ENCODE measurements around the gene RSF1.
"Not testable (repeated sequence)": the region's sequence is repeated elsewhere in the genome, so short reads cannot be mapped to it uniquely, and the experiment has no call there.

Gene RSF1

GRCh38 chr11:77851503-77851902 lies 31.0 kb upstream of the RSF1 start:
- Histone ChIP-seq H3K4me3 (ENCODE audit: insufficient read length, low read depth) (no peak overlapping the region), H3K4me1 (ENCODE audit: insufficient read depth, insufficient read length) (no peaks in the 10 kb centered on the region), H3K9me3 (ENCODE audit: insufficient read depth, low read length) (peaks cover 32% of the 10 kb centered on the region; the same call in 1 of the 2 replicates), H3K27me3 (ENCODE audit: insufficient read depth, insufficient read length) (no peaks in the 10 kb centered on the region), H3K36me3 (ENCODE audit: insufficient read depth, insufficient read length, low read length) (peaks cover 9% of the 10 kb centered on the region), H3K9ac (ENCODE audit: insufficient read length, low read depth) (no peak overlapping the region)
- no peak for DNase-seq (ENCODE audit: low read depth, low spot score)
- TF ChIP-seq ZNF274 (IDR thresholded peaks at IDR 0.05; ENCODE audit: low read depth, low read length) (no peak), YY1 (IDR thresholded peaks at IDR 0.05; ENCODE audit: insufficient read depth, insufficient read length) (no peak), SUZ12 (IDR thresholded peaks at IDR 0.05; ENCODE audit: extremely low read depth, insufficient read depth, insufficient read length) (no peak)

DNA sequence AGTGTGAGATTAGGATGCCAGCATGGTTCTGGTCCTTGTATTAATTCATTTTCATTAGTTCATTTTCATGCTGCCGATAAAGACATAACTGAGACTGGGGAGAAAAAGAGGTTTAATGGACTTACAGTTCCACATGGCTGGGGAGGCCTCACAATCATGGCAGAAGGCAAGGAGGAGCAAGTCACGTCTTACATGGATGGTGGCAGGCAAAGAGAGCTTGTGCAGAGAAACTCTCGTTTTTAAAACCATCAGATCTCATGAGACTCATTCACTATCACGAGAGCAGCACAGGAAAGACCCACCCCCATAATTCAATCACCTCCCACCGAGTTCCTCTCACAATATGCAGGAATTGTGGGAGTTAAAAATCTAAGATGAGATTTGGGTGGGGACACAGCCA lies 23.2 kb upstream of the RSF1 start:
- H3K4me1 ChIP-seq (ENCODE audit: insufficient read depth, insufficient read length); H3K9ac ChIP-seq (ENCODE audit: insufficient read length, low read depth); DNase-seq (ENCODE audit: low read depth, low spot score); H3K27me3 ChIP-seq (ENCODE audit: insufficient read depth, insufficient read length); H3K36me3 ChIP-seq (ENCODE audit: insufficient read depth, insufficient read length, low read length); H3K4me3 ChIP-seq (ENCODE audit: insufficient read length, low read depth); H3K9me3 ChIP-seq (ENCODE audit: insufficient read depth, low read length): not testable (repeated sequence)

DNA sequence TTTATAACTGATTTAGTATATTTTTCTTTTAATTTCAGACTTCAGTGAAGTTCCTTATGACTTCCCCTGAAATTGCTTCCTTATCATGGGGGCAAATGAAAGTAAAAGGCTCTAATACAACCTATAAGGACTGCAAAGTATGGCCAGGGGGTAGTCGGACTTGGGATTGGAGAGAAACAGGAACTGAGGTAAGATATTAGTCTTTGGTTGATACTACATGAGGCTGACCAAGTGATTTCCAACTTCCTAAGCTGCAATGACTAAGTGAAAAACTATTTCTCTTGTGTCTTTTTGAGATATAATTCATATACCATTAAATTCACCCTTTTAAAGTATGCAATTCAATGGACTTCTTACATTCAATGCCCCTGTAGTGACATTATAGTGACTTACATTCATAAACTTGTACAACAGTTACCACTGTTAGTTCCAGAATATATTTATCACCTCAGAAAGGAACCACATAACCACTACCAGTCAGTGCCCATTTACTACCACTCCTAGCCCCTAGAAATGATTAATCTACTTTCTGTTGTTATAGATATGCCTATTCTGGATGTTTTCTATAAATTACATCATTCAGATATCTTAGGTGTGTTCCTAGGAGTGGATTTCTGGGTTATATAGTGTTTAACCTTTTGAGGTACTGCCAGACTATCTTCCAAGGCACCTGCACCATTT lies 22.1 kb upstream of the RSF1 start:
- no peak for TF ChIP-seq SUZ12 (IDR thresholded peaks at IDR 0.05; ENCODE audit: extremely low read depth, insufficient read depth, insufficient read length)
- TF ChIP-seq YY1 (IDR thresholded peaks at IDR 0.05; ENCODE audit: insufficient read depth, insufficient read length): no peak
- no peak for TF ChIP-seq ZNF274 (IDR thresholded peaks at IDR 0.05; ENCODE audit: low read depth, low read length)
- H3K4me1 ChIP-seq (ENCODE audit: insufficient read depth, insufficient read length): no peaks in the 10 kb centered on the region
- peaks cover 5% of the 10 kb centered on the region for H3K36me3 ChIP-seq (ENCODE audit: insufficient read depth, insufficient read length, low read length)
- H3K27me3 ChIP-seq (ENCODE audit: insufficient read depth, insufficient read length): no peaks in the 10 kb centered on the region
- DNase-seq (ENCODE audit: low read depth, low spot score): no peak
- no peaks in the 10 kb centered on the region for H3K9me3 ChIP-seq (ENCODE audit: insufficient read depth, low read length)
- H3K9ac ChIP-seq (ENCODE audit: insufficient read length, low read depth): no peak overlapping the region
- no peak overlapping the region for H3K4me3 ChIP-seq (ENCODE audit: insufficient read length, low read depth)

GRCh38 chr11:77833302-77833701 lies 12.8 kb upstream of the RSF1 start:
- H3K9ac ChIP-seq (ENCODE audit: insufficient read length, low read depth): no peak overlapping the region
- TF ChIP-seq YY1 (IDR thresholded peaks at IDR 0.05; ENCODE audit: insufficient read depth, insufficient read length) (no peak), SUZ12 (IDR thresholded peaks at IDR 0.05; ENCODE audit: extremely low read depth, insufficient read depth, insufficient read length) (no peak), ZNF274 (IDR thresholded peaks at IDR 0.05; ENCODE audit: low read depth, low read length) (no peak)
- H3K9me3 ChIP-seq (ENCODE audit: insufficient read depth, low read length): peaks cover 7% of the 10 kb centered on the region; the same call in 1 of the 2 replicates
- H3K4me1 ChIP-seq (ENCODE audit: insufficient read depth, insufficient read length): no peaks in the 10 kb centered on the region
- no peaks in the 10 kb centered on the region for H3K36me3 ChIP-seq (ENCODE audit: insufficient read depth, insufficient read length, low read length)
- H3K27me3 ChIP-seq (ENCODE audit: insufficient read depth, insufficient read length): no peaks in the 10 kb centered on the region
- no peak for DNase-seq (ENCODE audit: low read depth, low spot score)
- H3K4me3 ChIP-seq (ENCODE audit: insufficient read length, low read depth): no peak overlapping the region

GRCh38 chr11:77828926-77829325 lies 8.4 kb upstream of the RSF1 start:
- Histone ChIP-seq H3K27me3 (ENCODE audit: insufficient read depth, insufficient read length) (no peaks in the 10 kb centered on the region), H3K9me3 (ENCODE audit: insufficient read depth, low read length) (peaks cover 7% of the 10 kb centered on the region; the same call in 1 of the 2 replicates), H3K4me3 (ENCODE audit: insufficient read length, low read depth) (no peak overlapping the region), H3K9ac (ENCODE audit: insufficient read length, low read depth) (no peak overlapping the region), H3K36me3 (ENCODE audit: insufficient read depth, insufficient read length, low read length) (no peaks in the 10 kb centered on the region), H3K4me1 (ENCODE audit: insufficient read depth, insufficient read length) (no peaks in the 10 kb centered on the region)
- TF ChIP-seq SUZ12 (IDR thresholded peaks at IDR 0.05; ENCODE audit: extremely low read depth, insufficient read depth, insufficient read length) (no peak), YY1 (IDR thresholded peaks at IDR 0.05; ENCODE audit: insufficient read depth, insufficient read length) (no peak), ZNF274 (IDR thresholded peaks at IDR 0.05; ENCODE audit: low read depth, low read length) (no peak)
- DNase-seq (ENCODE audit: low read depth, low spot score): no peak

DNA sequence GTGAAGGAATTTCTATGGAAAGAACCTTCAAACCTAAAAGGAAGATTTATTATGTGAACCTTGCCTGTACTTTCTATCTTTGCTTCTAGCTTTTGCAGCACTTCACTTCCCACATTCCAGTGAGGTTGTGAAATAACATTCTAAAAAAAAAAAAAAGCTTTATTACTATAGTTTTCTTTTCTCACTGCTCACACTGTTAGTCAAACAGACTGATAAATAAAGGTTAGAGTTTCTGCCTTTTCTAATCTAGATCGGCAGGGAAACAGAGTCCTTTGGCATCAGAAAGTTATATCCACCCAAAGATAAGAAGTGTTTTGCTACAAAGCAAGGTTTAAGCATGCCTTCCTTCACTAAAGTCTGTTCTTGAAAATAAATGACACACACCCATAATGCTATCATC lies 3.3 kb upstream of the RSF1 start:
- Histone ChIP-seq H3K9ac (ENCODE audit: insufficient read length, low read depth) (no peak overlapping the region), H3K9me3 (ENCODE audit: insufficient read depth, low read length) (no peaks in the 10 kb centered on the region), H3K4me1 (ENCODE audit: insufficient read depth, insufficient read length) (no peaks in the 10 kb centered on the region), H3K27me3 (ENCODE audit: insufficient read depth, insufficient read length) (no peaks in the 10 kb centered on the region), H3K36me3 (ENCODE audit: insufficient read depth, insufficient read length, low read length) (no peaks in the 10 kb centered on the region), H3K4me3 (ENCODE audit: insufficient read length, low read depth) (no peak overlapping the region)
- TF ChIP-seq YY1 (IDR thresholded peaks at IDR 0.05; ENCODE audit: insufficient read depth, insufficient read length) (no peak), ZNF274 (IDR thresholded peaks at IDR 0.05; ENCODE audit: low read depth, low read length) (no peak), SUZ12 (IDR thresholded peaks at IDR 0.05; ENCODE audit: extremely low read depth, insufficient read depth, insufficient read length) (no peak)
- no peak for DNase-seq (ENCODE audit: low read depth, low spot score)

DNA sequence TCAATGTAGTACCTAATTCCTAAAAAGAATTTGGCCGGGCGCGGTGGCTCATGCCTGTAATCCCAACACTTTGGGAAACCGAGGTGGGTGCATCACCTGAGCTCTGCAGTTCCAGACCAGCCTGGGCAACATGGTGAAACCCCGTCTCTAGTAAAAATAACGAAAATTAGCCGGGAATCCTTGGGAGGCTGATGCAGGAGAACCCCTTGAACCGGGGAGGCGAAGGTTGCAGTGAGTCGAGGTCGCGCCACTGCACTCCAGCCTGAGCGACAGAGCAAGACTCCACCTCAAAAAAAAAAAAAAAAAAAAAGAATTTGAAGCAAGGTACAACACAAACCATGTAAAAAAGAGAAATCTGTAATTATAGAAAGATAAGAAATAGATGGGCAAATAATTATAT lies 1.6 kb upstream of the RSF1 start:
- not testable (repeated sequence) for H3K4me3 ChIP-seq (ENCODE audit: insufficient read length, low read depth)

More for the DNA sequence above, 1.6 kb upstream of the RSF1 start:
- H3K36me3 ChIP-seq (ENCODE audit: insufficient read depth, insufficient read length, low read length); DNase-seq (ENCODE audit: low read depth, low spot score); H3K4me1 ChIP-seq (ENCODE audit: insufficient read depth, insufficient read length); H3K27me3 ChIP-seq (ENCODE audit: insufficient read depth, insufficient read length); H3K9me3 ChIP-seq (ENCODE audit: insufficient read depth, low read length): not testable (repeated sequence)
- peak overlapping the region; percentile 32 for H3K9ac ChIP-seq (ENCODE audit: insufficient read length, low read depth)

Data from NT2/D1 (cell line).